Neuronal stem cell (in vitro differentiated cells): ENCODE results near the gene SMIM28.

Experiments used
- DNase-seq: peaks from one replicate; pipeline ENCODE4 v3.0.0-alpha.2; 2013; ENCODE audit warnings: low spot score
- H2AFZ ChIP-seq: one replicate; pipeline ENCODE4 v1.6.1; 2013; ENCODE audit warnings: mild to moderate bottlenecking, low read length, inconsistent platforms
- H2AK5ac ChIP-seq: 2 replicates; pipeline ENCODE4 v1.6.1; 2013; ENCODE audit warnings: low read depth, mild to moderate bottlenecking, inconsistent platforms, low read length, moderate library complexity, mixed read lengths
- H2BK120ac ChIP-seq: 2 replicates; pipeline ENCODE4 v1.6.1; 2013; ENCODE audit warnings: low read depth, mild to moderate bottlenecking, inconsistent platforms, low read length, moderate library complexity, mixed read lengths
- H2BK12ac ChIP-seq: one replicate; pipeline ENCODE4 v1.6.1; 2013; ENCODE audit warnings: low read length, inconsistent platforms
- H2BK15ac ChIP-seq: 2 replicates; pipeline ENCODE4 v1.6.1; 2013; ENCODE audit warnings: mild to moderate bottlenecking, low read length, inconsistent platforms, mixed read lengths
- H2BK5ac ChIP-seq: one replicate; pipeline ENCODE4 v1.6.1; 2013; ENCODE audit warnings: inconsistent platforms, mild to moderate bottlenecking, low read length, moderate library complexity
- H3K14ac ChIP-seq: one replicate; pipeline ENCODE4 v1.6.1; 2013; ENCODE audit warnings: low read length, inconsistent platforms
- H3K18ac ChIP-seq: 2 replicates; pipeline ENCODE4 v1.6.1; 2013; ENCODE audit warnings: low read length, inconsistent platforms
- H3K23ac ChIP-seq: 2 replicates; pipeline ENCODE4 v1.6.1; 2013; ENCODE audit warnings: low read depth, mild to moderate bottlenecking, mixed read lengths, low read length, inconsistent platforms; ENCODE audit not compliant: poor library complexity
- H3K27ac ChIP-seq: replicated peaks from 3 replicates; pipeline ENCODE4 v1.5.1; 2013; ENCODE audit warnings: low read length, inconsistent platforms
- H3K27me3 ChIP-seq, 3 experiments: 2 replicates each; pipeline ENCODE4 v1.6.1; 2013; ENCODE audit warnings: low read length in 3 of 3, mild to moderate bottlenecking in 2 of 3, inconsistent platforms in 1 of 3, low read depth in 1 of 3, mixed read lengths in 1 of 3, moderate library complexity in 1 of 3; ENCODE audit not compliant: control insufficient read depth in 3 of 3, insufficient read depth in 3 of 3
- H3K36me3 ChIP-seq, 2 donors: replicated peaks in 1 of 2; 2 replicates each; pipeline ENCODE4 v1.6.1; 2013; ENCODE audit warnings: low read length in 2 of 2; ENCODE audit not compliant: control insufficient read depth in 2 of 2, insufficient read depth in 2 of 2
- H3K4ac ChIP-seq: 2 replicates; pipeline ENCODE4 v1.6.1; 2013; ENCODE audit warnings: inconsistent platforms, mild to moderate bottlenecking, low read length, moderate library complexity
- H3K4me1 ChIP-seq, 2 donors: 1 replicate in 1 of 2; 2 replicates in 1 of 2; pipeline ENCODE4 v1.6.1; 2013; ENCODE audit warnings: low read length in 2 of 2, low read depth in 1 of 2; ENCODE audit not compliant: control insufficient read depth in 2 of 2, insufficient read depth in 1 of 2
- H3K4me2 ChIP-seq: one replicate; pipeline ENCODE4 v1.6.1; 2013; ENCODE audit warnings: mild to moderate bottlenecking, low read length, inconsistent platforms; ENCODE audit not compliant: insufficient read depth, poor library complexity, severe bottlenecking
- H3K4me3 ChIP-seq, 2 donors: 2 replicates each; pipeline ENCODE4 v1.5.1; 2013; ENCODE audit warnings: low read length in 2 of 2, mild to moderate bottlenecking in 2 of 2, inconsistent platforms in 1 of 2, moderate library complexity in 1 of 2
- H3K79me1 ChIP-seq: one replicate; pipeline ENCODE4 v1.6.1; 2013; ENCODE audit warnings: low read depth, mild to moderate bottlenecking, inconsistent platforms, low read length, moderate library complexity
- H3K9ac ChIP-seq: one replicate; pipeline ENCODE4 v1.6.1; 2013; ENCODE audit warnings: mild to moderate bottlenecking, low read depth, low read length, inconsistent platforms; ENCODE audit not compliant: poor library complexity
- H3K9me3 ChIP-seq, 2 donors: replicated peaks in 1 of 2; 2 replicates each; pipeline versions ENCODE3 to v1.6.1; 2013; ENCODE audit warnings: low read length in 2 of 2, mild to moderate bottlenecking in 2 of 2, inconsistent platforms in 1 of 2, low read depth in 1 of 2, mixed read lengths in 1 of 2, moderate library complexity in 1 of 2; ENCODE audit not compliant: control insufficient read depth in 2 of 2, insufficient read depth in 1 of 2
- H4K8ac ChIP-seq: one replicate; pipeline ENCODE4 v1.6.1; 2013; ENCODE audit warnings: low read depth, mild to moderate bottlenecking, inconsistent platforms, low read length, moderate library complexity
- H4K91ac ChIP-seq: one replicate; pipeline ENCODE4 v1.6.1; 2013; ENCODE audit warnings: low read length, low read depth, mild to moderate bottlenecking, inconsistent platforms; ENCODE audit not compliant: poor library complexity
- WGBS, 2 donors: extraction: QIAGEN DNeasy Blood & Tissue Kit; methylation state at CpG; one replicate each; pipeline ENCODE4 v1.1.7; 2013; ENCODE audit warnings: missing lambda C conversion rate in 2 of 2, mixed read lengths in 1 of 2; ENCODE audit not compliant: insufficient read length in 2 of 2, insufficient replicate concordance in 1 of 2; ENCODE audit errors: extremely low coverage in 2 of 2; 5-methylcytosine and 5-hydroxymethylcytosine counted together

SMIM28 gene

DNA sequence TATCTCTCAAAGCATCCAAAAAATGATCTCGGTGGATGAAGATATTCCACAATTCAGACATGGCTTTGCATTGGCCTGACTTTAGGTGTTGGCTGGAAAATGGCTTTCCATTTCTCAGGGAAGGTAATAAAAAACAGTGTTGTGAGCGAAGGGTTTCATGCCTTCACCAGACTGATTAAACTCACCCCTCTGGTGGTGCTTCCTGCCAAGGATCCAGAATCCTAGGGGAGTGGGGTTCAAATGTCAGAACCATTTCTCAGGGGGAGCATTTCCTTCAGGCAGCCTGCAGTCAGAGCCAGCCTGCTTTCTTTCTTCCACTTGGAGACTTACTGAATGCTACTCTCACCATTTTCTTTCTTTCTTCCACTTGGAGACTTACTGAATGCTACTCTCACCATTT, 45.7 kb upstream of the SMIM28 start:
- DNase-seq: no peak
- no peaks in the 10 kb centered on the region for H3K79me1 ChIP-seq
- no peak overlapping the region for H3K23ac ChIP-seq
- no peak overlapping the region for H3K18ac ChIP-seq
- no peak overlapping the region for H4K91ac ChIP-seq
- H2BK5ac ChIP-seq: no peak overlapping the region
- WGBS, 2 donors: no CpG with 5 or more reads among the region's 2 CpGs
- H3K36me3 ChIP-seq: peaks cover 0 to 2% of the 10 kb centered on the region in 2 donors
- H2BK12ac ChIP-seq: no peak overlapping the region
- no peak overlapping the region for H3K27ac ChIP-seq
- no peak overlapping the region for H2AK5ac ChIP-seq
- H3K4me1 ChIP-seq: peaks cover 0 to 3% of the 10 kb centered on the region in 2 donors
- H3K27me3 ChIP-seq: no peaks in the 10 kb centered on the region
- no peak overlapping the region for H4K8ac ChIP-seq
- H2BK120ac ChIP-seq: no peak overlapping the region
- H3K4ac ChIP-seq: no peak overlapping the region
- H3K14ac ChIP-seq: no peak overlapping the region
- no peak overlapping the region for H3K4me2 ChIP-seq
- no peak overlapping the region for H2AFZ ChIP-seq
- H2BK15ac ChIP-seq: no peak overlapping the region
- no peaks in the 10 kb centered on the region for H3K9me3 ChIP-seq
- no peak overlapping the region for H3K9ac ChIP-seq
- H3K4me3 ChIP-seq: no peak overlapping the region

DNA sequence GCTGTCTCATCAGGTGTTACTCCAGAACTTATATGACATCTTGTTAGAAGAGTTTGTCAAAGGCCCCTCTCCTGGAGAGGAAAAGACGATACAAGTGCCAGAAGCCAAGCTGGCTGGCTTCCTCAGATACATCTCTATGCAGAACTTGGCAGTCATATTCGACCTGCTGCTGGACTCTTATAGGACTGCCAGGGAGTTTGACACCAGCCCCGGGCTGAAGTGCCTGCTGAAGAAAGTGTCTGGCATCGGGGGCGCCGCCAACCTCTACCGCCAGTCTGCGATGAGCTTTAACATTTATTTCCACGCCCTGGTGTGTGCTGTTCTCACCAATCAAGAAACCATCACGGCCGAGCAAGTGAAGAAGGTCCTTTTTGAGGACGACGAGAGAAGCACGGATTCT, 43.7 kb upstream of the SMIM28 start:
- no peak overlapping the region for H4K91ac ChIP-seq
- H2BK120ac ChIP-seq: no peak overlapping the region
- WGBS, 2 donors: no CpG with 5 or more reads among the region's 14 CpGs
- H3K27me3 ChIP-seq: peaks cover 0 to 3% (median 0%) of the 10 kb centered on the region in 3 experiments
- H3K36me3 ChIP-seq: peaks cover 0 to 2% of the 10 kb centered on the region in 2 donors
- H3K9me3 ChIP-seq: no peaks in the 10 kb centered on the region
- no peak for DNase-seq
- H2AFZ ChIP-seq: no peak overlapping the region
- no peak overlapping the region for H3K27ac ChIP-seq
- H2AK5ac ChIP-seq: no peak overlapping the region
- H3K14ac ChIP-seq: no peak overlapping the region
- H3K4me1 ChIP-seq: peaks cover 0 to 3% of the 10 kb centered on the region in 2 donors
- H3K9ac ChIP-seq: no peak overlapping the region
- no peak overlapping the region for H3K4me2 ChIP-seq
- H3K79me1 ChIP-seq: no peaks in the 10 kb centered on the region
- H4K8ac ChIP-seq: no peak overlapping the region
- H3K4ac ChIP-seq: no peak overlapping the region
- H3K4me3 ChIP-seq: no peak overlapping the region
- no peak overlapping the region for H2BK15ac ChIP-seq
- H3K18ac ChIP-seq: no peak overlapping the region
- H2BK12ac ChIP-seq: no peak overlapping the region
- peak overlapping the region; percentile 13 for H2BK5ac ChIP-seq
- no peak overlapping the region for H3K23ac ChIP-seq

- H3K9me3 ChIP-seq: no peaks in the 10 kb centered on the region
- no peak overlapping the region for H3K14ac ChIP-seq
- no peak overlapping the region for H3K23ac ChIP-seq
- no peak overlapping the region for H2AFZ ChIP-seq
- no peak overlapping the region for H2BK12ac ChIP-seq
- no peak overlapping the region for H3K4ac ChIP-seq
- H4K91ac ChIP-seq: no peak overlapping the region
- H3K9ac ChIP-seq: no peak overlapping the region
- H3K27me3 ChIP-seq: peaks cover 0 to 4% (median 0%) of the 10 kb centered on the region in 3 experiments
- H3K4me3 ChIP-seq: no peak overlapping the region
- DNase-seq: no peak
- H3K36me3 ChIP-seq: peaks cover 0 to 2% of the 10 kb centered on the region in 2 donors
- no peaks in the 10 kb centered on the region for H3K79me1 ChIP-seq
- no peak overlapping the region for H2BK15ac ChIP-seq
- H3K4me2 ChIP-seq: no peak overlapping the region
- H4K8ac ChIP-seq: no peak overlapping the region
- H3K4me1 ChIP-seq: peaks cover 0 to 3% of the 10 kb centered on the region in 2 donors
- H2AK5ac ChIP-seq: no peak overlapping the region
- WGBS, 2 donors: no CpG with 5 or more reads among the region's 14 CpGs
- H2BK120ac ChIP-seq: no peak overlapping the region
- no peak overlapping the region for H3K18ac ChIP-seq
- no peak overlapping the region for H3K27ac ChIP-seq
- H2BK5ac ChIP-seq: peak overlapping the region; percentile 13
These were observed 42.7 kb upstream of the SMIM28 start for GRCh38 chr6:138334963-138335362.

DNA sequence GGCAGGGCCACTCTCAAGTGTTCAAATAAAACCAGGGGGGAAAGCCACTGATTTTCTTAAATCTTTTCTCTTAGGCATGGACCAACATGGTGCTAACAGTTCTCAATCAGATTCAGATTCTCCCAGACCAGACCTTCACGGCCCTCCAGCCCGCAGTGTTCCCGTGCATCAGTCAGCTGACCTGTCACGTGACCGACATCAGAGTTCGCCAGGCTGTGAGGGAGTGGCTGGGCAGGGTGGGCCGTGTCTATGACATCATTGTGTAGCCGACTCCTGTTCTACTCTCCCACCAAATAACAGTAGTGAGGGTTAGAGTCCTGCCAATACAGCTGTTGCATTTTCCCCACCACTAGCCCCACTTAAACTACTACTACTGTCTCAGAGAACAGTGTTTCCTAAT, 41.5 kb upstream of the SMIM28 start:
- no peaks in the 10 kb centered on the region for H3K9me3 ChIP-seq
- H3K27me3 ChIP-seq: peaks cover 0 to 4% (median 0%) of the 10 kb centered on the region in 3 experiments
- H2AFZ ChIP-seq: peak overlapping the region; percentile 65
- no peak overlapping the region for H2BK12ac ChIP-seq
- no peaks in the 10 kb centered on the region for H3K4me1 ChIP-seq
- H4K91ac ChIP-seq: no peak overlapping the region
- no peak overlapping the region for H3K4ac ChIP-seq
- H3K4me2 ChIP-seq: no peak overlapping the region
- no peak overlapping the region for H4K8ac ChIP-seq
- no peak overlapping the region for H3K14ac ChIP-seq
- peak overlapping the region; percentile 24 for H3K9ac ChIP-seq
- no peak overlapping the region for H3K27ac ChIP-seq
- no peak overlapping the region for H3K18ac ChIP-seq
- no peak for DNase-seq
- no peak overlapping the region for H2BK120ac ChIP-seq
- no peak overlapping the region for H3K23ac ChIP-seq
- H2BK15ac ChIP-seq: no peak overlapping the region
- peaks cover 0 to 2% of the 10 kb centered on the region in 2 donors for H3K36me3 ChIP-seq
- no peak overlapping the region for H2AK5ac ChIP-seq
- H2BK5ac ChIP-seq: no peak overlapping the region
- peak overlapping the region in 1 of 2 donors; percentile 34 for H3K4me3 ChIP-seq
- no peaks in the 10 kb centered on the region for H3K79me1 ChIP-seq
- WGBS, 2 donors: no CpG with 5 or more reads among the region's 8 CpGs
